ENCODE results near the gene LRWD1. TPM values are rescaled to one million over a fixed set of nuclear protein-coding genes. Genes with fewer than 3 reads are reported as not detected.
A peak's percentile ranks its signal among the peaks of the same experiment; 100 is the strongest.
"Not testable (repeated sequence)": the region's sequence is repeated elsewhere in the genome, so short reads cannot be mapped to it uniquely, and the experiment has no call there.

Gene LRWD1
- total and polyA plus RNA-seq, 9 of the 15 experiments (the other 6 are each of a cell fraction or from before 2014, with no cell fraction given), result 0.61 to 66.0 (median 33.2) TPM

DNA sequence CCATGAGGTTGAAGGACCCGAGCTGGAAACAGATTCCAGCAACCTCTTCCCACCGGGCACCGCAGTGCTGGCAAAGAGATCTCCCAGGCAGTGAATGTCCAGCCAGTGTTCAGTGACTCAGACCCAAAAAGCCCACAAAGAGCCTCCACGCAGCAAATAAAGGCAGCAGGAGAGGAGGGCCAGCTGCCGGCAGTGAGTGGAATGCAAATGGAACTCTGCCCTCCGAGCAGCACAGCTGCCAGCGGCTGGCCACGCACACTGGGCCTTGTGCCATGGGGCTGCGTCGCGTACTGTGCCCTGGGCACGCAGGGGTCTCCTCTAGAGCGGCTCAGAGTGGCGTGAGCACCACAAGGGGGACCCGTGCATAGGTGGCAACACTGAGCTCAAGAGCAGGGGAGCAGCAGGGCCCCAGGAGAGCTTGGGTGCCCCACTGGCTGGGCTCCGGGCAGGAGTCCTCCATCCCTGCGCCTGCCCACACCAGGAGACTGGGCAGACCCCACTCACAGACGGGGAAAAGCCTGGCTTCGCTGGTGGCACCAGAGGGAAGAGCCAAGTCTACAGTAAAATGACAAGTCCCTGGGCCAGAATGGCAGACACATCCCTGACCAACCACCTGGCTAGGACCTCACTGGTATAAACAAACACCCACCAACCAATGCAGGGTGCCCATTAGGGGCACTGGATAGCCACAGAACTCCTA is 10.1 kb downstream of the LRWD1 start:
- POLR2A ChIA-PET; intact Hi-C loops (cut with micrococcal nuclease); BruUV-seq (replicated peaks); H3K27ac ChIP-seq (ENCODE audit: extremely low read depth, low read depth, low read length); H3K79me2 ChIP-seq (ENCODE audit: control insufficient read depth, insufficient read depth, low read length); H3K9me1 ChIP-seq (ENCODE audit: control insufficient read depth, insufficient read depth, low read length); ATAC-seq; H3K27me3 ChIP-seq (ENCODE audit: control insufficient read depth in 2 of 2, insufficient read depth in 2 of 2, low read length in 2 of 2); CTCF ChIA-PET (ENCODE audit: low intra/inter-chr PET ratio); FAIRE-seq; H4K20me1 ChIP-seq (replicated peaks; ENCODE audit: control insufficient read depth, insufficient read depth, low read length); H3K4me2 ChIP-seq (ENCODE audit: insufficient read depth, low read length); H3K9ac ChIP-seq (ENCODE audit: insufficient read depth in 1 of 2, low read depth in 2 of 2, low read length in 2 of 2); H2AFZ ChIP-seq (ENCODE audit: low read depth, low read length); H3K9me3 ChIP-seq (replicated peaks; ENCODE audit: control insufficient read depth, insufficient read depth, low read depth, low read length); H3K4me3 ChIP-seq; DNase-seq (ENCODE audit: extremely low read depth in 1 of 4, low spot score in 3 of 4): not testable (repeated sequence)
- TF ChIP-seq RBFOX2 (IDR thresholded peaks at IDR 0.05; ENCODE audit: low read depth, low read length), result peak; percentile 28; the same call in 1 of the 2 replicates
- TF ChIP-seq POLR2G (IDR thresholded peaks at IDR 0.05; ENCODE audit: low read depth, low read length), result 0 out of 2 replicates have a peak, but pooled peaks have one; percentile 16
- H3K36me3 ChIP-seq (ENCODE audit: control insufficient read depth, insufficient read depth, low read length), result peaks cover 36% of the 10 kb centered on the region; the same call in 2 of the 3 replicates
- 94% methylated on average over 6 of the region's 19 CpGs for WGBS (ENCODE audit: insufficient coverage, low coverage, missing lambda C conversion rate)
- H3K4me1 ChIP-seq (replicated peaks in 1 of 2; ENCODE audit: control insufficient read depth in 2 of 2, insufficient read depth in 2 of 2, low read length in 2 of 2), result peaks cover 0 to 21% of the 10 kb centered on the region in 2 experiments; a peak in 3 of 5 replicates
- in situ Hi-C loops (cut with MboI), result loop anchor here (25.0 kb wide), 3 partner anchors 87 to 587 kb away; partner anchors contain the start of genes FBXL13, POLR2J2, POLR2J3 and SPDYE2

Measured in K562 (cell line).